Right atrium auricular region (tissue), 2 donors: ENCODE results near the gene GNAI2. TPM values are rescaled to one million over a fixed set of nuclear protein-coding genes. Genes with fewer than 3 reads are reported as not detected.

Experiments used
- DNase-seq: peaks from one replicate; pipeline ENCODE4 v3.0.0-alpha.2; 2019; ENCODE audit warnings: low spot score
- H3K27ac ChIP-seq, 2 donors: fragments of 200-600 bp; sonication (generic); 1 replicate in 1 of 2; 2 replicates in 1 of 2; pipeline ENCODE4 v1.5.1; 2016 to 2019
- H3K27me3 ChIP-seq, 2 donors: fragments of 200-600 bp; sonication (generic); one replicate each; pipeline versions ENCODE4 v1.5.1 to v1.6.0; 2017 to 2019
- H3K36me3 ChIP-seq: fragments of 200-600 bp; sonication (generic); one replicate; pipeline ENCODE4 v1.5.1; 2016
- H3K4me1 ChIP-seq, 2 donors: fragments of 200-600 bp; sonication (generic); one replicate each; pipeline versions ENCODE4 v1.5.1 to v1.6.0; 2017 to 2019
- H3K4me3 ChIP-seq, 2 donors: fragments of 200-600 bp; sonication (generic); 1 replicate in 1 of 2; 2 replicates in 1 of 2; pipeline ENCODE4 v1.5.1; 2017 to 2019; ENCODE audit warnings: mild to moderate bottlenecking in 1 of 2, moderate library complexity in 1 of 2
- H3K9me3 ChIP-seq, 2 donors: fragments of 200-600 bp; sonication (generic); one replicate each; pipeline ENCODE4 v1.5.1; 2019
- total RNA-seq, 2 donors: library from RNA; depleted of rRNA; stranded (reverse); fragments of >200 nt; gene quantifications; one replicate each; pipeline ENCODE4 v1.1.0, GENCODE V29; 2016
- TF ChIP-seq, protein P1 (sequence below), 2 donors: fragments of 200-600 bp; sonication (generic); IDR thresholded peaks; one replicate each; pipeline ENCODE4 v1.5.1; 2019; ENCODE audit warnings: antibody characterized with exemption in 2 of 2

GNAI2 gene
- total RNA-seq, 2 donors from 2014 or later: 72.1 to 127 TPM

- DNase-seq: no peak
- Histone ChIP-seq H3K9me3 (no peaks in the 10 kb centered on the region), H3K4me3 (no peak overlapping the region), H3K27me3 (no peaks in the 10 kb centered on the region), H3K36me3 (no peaks in the 10 kb centered on the region), H3K4me1 (no peaks in the 10 kb centered on the region), H3K27ac (no peak overlapping the region)
- TF ChIP-seq, protein P1, sequence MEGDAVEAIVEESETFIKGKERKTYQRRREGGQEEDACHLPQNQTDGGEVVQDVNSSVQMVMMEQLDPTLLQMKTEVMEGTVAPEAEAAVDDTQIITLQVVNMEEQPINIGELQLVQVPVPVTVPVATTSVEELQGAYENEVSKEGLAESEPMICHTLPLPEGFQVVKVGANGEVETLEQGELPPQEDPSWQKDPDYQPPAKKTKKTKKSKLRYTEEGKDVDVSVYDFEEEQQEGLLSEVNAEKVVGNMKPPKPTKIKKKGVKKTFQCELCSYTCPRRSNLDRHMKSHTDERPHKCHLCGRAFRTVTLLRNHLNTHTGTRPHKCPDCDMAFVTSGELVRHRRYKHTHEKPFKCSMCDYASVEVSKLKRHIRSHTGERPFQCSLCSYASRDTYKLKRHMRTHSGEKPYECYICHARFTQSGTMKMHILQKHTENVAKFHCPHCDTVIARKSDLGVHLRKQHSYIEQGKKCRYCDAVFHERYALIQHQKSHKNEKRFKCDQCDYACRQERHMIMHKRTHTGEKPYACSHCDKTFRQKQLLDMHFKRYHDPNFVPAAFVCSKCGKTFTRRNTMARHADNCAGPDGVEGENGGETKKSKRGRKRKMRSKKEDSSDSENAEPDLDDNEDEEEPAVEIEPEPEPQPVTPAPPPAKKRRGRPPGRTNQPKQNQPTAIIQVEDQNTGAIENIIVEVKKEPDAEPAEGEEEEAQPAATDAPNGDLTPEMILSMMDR (IDR thresholded peaks at IDR 0.05): no peak
These were observed 23.5 kb upstream of the GNAI2 start for GRCh38 chr3:50212502-50212901.

- Histone ChIP-seq H3K27ac (no peak overlapping the region), H3K9me3 (no peaks in the 10 kb centered on the region), H3K4me3 (no peak overlapping the region), H3K27me3 (no peaks in the 10 kb centered on the region), H3K36me3 (no peaks in the 10 kb centered on the region), H3K4me1 (no peaks in the 10 kb centered on the region)
- TF ChIP-seq, protein P1 (IDR thresholded peaks at IDR 0.05): no peak
- no peak for DNase-seq
These were observed 23.0 kb upstream of the GNAI2 start for GRCh38 chr3:50212971-50213370.

DNA sequence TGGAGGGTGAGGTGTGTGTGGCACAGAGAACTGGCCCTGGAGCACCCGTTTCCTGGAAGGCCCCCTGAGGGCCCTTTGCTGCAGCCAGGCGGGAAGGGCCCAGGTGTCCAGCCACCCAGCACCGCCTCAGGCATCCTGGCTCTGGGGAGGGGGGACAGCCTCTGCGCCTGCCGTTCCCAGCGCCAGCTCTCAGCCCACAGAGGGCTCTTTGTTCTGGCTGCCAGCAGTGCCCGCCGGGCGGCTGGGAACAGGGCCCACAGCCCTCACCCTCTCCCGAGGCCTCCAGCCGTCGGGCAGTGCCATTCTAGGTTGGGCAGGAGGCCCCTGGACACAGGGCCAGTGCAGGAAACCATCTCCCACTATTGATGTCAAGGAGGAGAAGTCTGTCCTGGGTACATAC lies 22.6 kb upstream of the GNAI2 start:
- no peaks in the 10 kb centered on the region for H3K36me3 ChIP-seq
- H3K9me3 ChIP-seq: no peaks in the 10 kb centered on the region
- no peaks in the 10 kb centered on the region for H3K4me1 ChIP-seq
- no peak for DNase-seq
- no peak overlapping the region for H3K27ac ChIP-seq
- TF ChIP-seq, protein P1 (IDR thresholded peaks at IDR 0.05): no peak
- H3K4me3 ChIP-seq: no peak overlapping the region
- no peaks in the 10 kb centered on the region for H3K27me3 ChIP-seq

GRCh38 chr3:50214824-50215223 lies 21.2 kb upstream of the GNAI2 start:
- H3K4me3 ChIP-seq: no peak overlapping the region
- H3K9me3 ChIP-seq: no peaks in the 10 kb centered on the region
- no peaks in the 10 kb centered on the region for H3K27me3 ChIP-seq
- H3K27ac ChIP-seq: no peak overlapping the region
- H3K4me1 ChIP-seq: no peaks in the 10 kb centered on the region
- H3K36me3 ChIP-seq: no peaks in the 10 kb centered on the region
- TF ChIP-seq, protein P1 (IDR thresholded peaks at IDR 0.05): no peak
- no peak for DNase-seq

DNA sequence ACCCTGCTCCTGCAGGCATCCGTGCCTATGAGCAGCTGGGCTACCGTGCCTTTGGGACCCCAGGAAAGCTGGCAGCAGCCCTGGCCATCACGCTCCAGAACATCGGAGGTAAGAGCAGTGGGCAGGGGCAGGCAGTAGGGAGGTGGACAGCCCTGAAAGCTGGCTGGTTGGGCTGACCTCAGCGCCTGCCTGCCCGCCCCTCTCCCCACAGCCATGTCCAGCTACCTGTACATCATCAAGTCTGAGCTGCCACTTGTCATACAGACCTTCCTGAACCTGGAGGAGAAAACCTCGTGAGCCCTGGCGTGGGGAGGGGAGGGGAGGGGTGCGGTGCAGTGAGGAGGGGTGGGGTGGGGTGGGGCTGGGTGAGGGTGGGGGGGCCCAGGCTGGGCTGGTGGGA lies 20.5 kb upstream of the GNAI2 start:
- Histone ChIP-seq H3K4me1 (no peaks in the 10 kb centered on the region), H3K9me3 (no peaks in the 10 kb centered on the region), H3K4me3 (no peak overlapping the region), H3K36me3 (no peaks in the 10 kb centered on the region), H3K27ac (no peak overlapping the region), H3K27me3 (no peaks in the 10 kb centered on the region)
- no peak for DNase-seq
- TF ChIP-seq, protein P1 (IDR thresholded peaks at IDR 0.05): no peak

DNA sequence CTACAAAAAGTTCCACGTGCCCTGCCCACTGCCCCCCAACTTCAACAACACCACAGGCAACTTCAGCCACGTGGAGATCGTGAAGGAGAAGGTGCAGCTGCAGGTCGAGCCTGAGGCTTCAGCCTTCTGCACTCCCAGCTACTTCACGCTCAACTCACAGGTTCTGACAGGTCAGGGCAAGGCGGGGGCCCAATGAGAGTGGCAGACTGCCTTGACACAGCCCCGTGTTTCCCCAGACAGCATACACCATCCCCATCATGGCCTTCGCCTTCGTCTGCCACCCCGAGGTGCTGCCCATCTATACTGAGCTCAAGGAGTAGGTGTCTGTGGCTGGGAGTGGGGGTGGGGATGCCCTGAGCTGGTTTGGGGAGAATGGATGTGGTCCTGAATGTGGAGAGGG lies 18.3 kb upstream of the GNAI2 start:
- no peak overlapping the region for H3K27ac ChIP-seq
- TF ChIP-seq, protein P1 (IDR thresholded peaks at IDR 0.05): no peak
- no peak for DNase-seq
- H3K36me3 ChIP-seq: no peaks in the 10 kb centered on the region
- no peaks in the 10 kb centered on the region for H3K27me3 ChIP-seq
- no peak overlapping the region for H3K4me3 ChIP-seq
- no peaks in the 10 kb centered on the region for H3K9me3 ChIP-seq
- H3K4me1 ChIP-seq: no peaks in the 10 kb centered on the region
